Effector memory CD4-positive, alpha-beta T cell (primary cell): ENCODE data around the gene RAD23B.

Experiments
- DNase-seq, 3 donors: peaks; one replicate each; pipeline ENCODE4 v3.0.0-alpha.2; 2020
- H3K27ac ChIP-seq: 2 replicates; pipeline ENCODE4 v1.7.0; 2013; ENCODE audit warnings: mild to moderate bottlenecking, low read length, moderate library complexity; ENCODE audit not compliant: insufficient read depth, poor library complexity, severe bottlenecking
- H3K27me3 ChIP-seq: replicated peaks from 2 replicates; pipeline ENCODE4 v1.7.0; 2013; ENCODE audit warnings: mild to moderate bottlenecking, low read length; ENCODE audit not compliant: insufficient read depth, control insufficient read depth, poor library complexity, severe bottlenecking
- H3K36me3 ChIP-seq: 2 replicates; pipeline ENCODE4 v1.7.0; 2013; ENCODE audit warnings: mild to moderate bottlenecking, low read length, moderate library complexity; ENCODE audit not compliant: control insufficient read depth, insufficient read depth
- H3K4me1 ChIP-seq: 2 replicates; pipeline ENCODE4 v1.7.0; 2013; ENCODE audit warnings: low read length, mild to moderate bottlenecking; ENCODE audit not compliant: control insufficient read depth, insufficient read depth, poor library complexity, severe bottlenecking
- H3K4me3 ChIP-seq: 2 replicates; pipeline ENCODE4 v1.7.0; 2013; ENCODE audit warnings: low read length, low read depth, mild to moderate bottlenecking; ENCODE audit not compliant: insufficient read depth, poor library complexity, severe bottlenecking
- H3K9me3 ChIP-seq: 2 replicates; pipeline ENCODE4 v1.7.0; 2013; ENCODE audit warnings: mild to moderate bottlenecking, low read length, moderate library complexity; ENCODE audit not compliant: control insufficient read depth

The RAD23B gene

GRCh38 chr9:107269254-107269653 lies 13.8 kb upstream of the RAD23B start:
- Histone ChIP-seq H3K27ac (no peak overlapping the region), H3K4me1 (no peaks in the 10 kb centered on the region), H3K27me3 (peaks cover 5% of the 10 kb centered on the region), H3K9me3 (peaks cover 4% of the 10 kb centered on the region), H3K4me3 (no peak overlapping the region), H3K36me3 (no peaks in the 10 kb centered on the region)
- DNase-seq = no peak

- Histone ChIP-seq H3K36me3 (no peaks in the 10 kb centered on the region), H3K4me1 (no peaks in the 10 kb centered on the region), H3K4me3 (no peak overlapping the region), H3K27ac (no peak overlapping the region), H3K9me3 (peaks cover 4% of the 10 kb centered on the region), H3K27me3 (peaks cover 5% of the 10 kb centered on the region)
- DNase-seq = no peak
These were observed 13.4 kb upstream of the RAD23B start for GRCh38 chr9:107269681-107270080.

- H3K27ac ChIP-seq = no peak overlapping the region
- H3K27me3 ChIP-seq = peaks cover 5% of the 10 kb centered on the region
- H3K4me3 ChIP-seq = no peak overlapping the region
- H3K9me3 ChIP-seq = peaks cover 4% of the 10 kb centered on the region
- H3K4me1 ChIP-seq = no peaks in the 10 kb centered on the region
- H3K36me3 ChIP-seq = no peaks in the 10 kb centered on the region
- no peak for DNase-seq
These were observed 13.0 kb upstream of the RAD23B start for GRCh38 chr9:107270082-107270481.

GRCh38 chr9:107270580-107270979 lies 12.5 kb upstream of the RAD23B start:
- Histone ChIP-seq H3K27me3 (peaks cover 5% of the 10 kb centered on the region), H3K4me3 (no peak overlapping the region), H3K9me3 (no peaks in the 10 kb centered on the region), H3K36me3 (no peaks in the 10 kb centered on the region), H3K4me1 (no peaks in the 10 kb centered on the region), H3K27ac (no peak overlapping the region)
- DNase-seq = no peak

- Histone ChIP-seq H3K4me3 (no peak overlapping the region), H3K27me3 (peaks cover 5% of the 10 kb centered on the region), H3K36me3 (no peaks in the 10 kb centered on the region), H3K27ac (no peak overlapping the region), H3K9me3 (no peaks in the 10 kb centered on the region), H3K4me1 (no peaks in the 10 kb centered on the region)
- no peak for DNase-seq
These were observed 9.4 kb upstream of the RAD23B start for GRCh38 chr9:107273634-107274033.

- H3K4me1 ChIP-seq = no peaks in the 10 kb centered on the region
- no peaks in the 10 kb centered on the region for H3K9me3 ChIP-seq
- H3K27ac ChIP-seq = no peak overlapping the region
- no peaks in the 10 kb centered on the region for H3K36me3 ChIP-seq
- no peak overlapping the region for H3K4me3 ChIP-seq
- H3K27me3 ChIP-seq = peaks cover 5% of the 10 kb centered on the region
- DNase-seq = no peak
These were observed 9.0 kb upstream of the RAD23B start for GRCh38 chr9:107274096-107274495.

- DNase-seq = no peak
- Histone ChIP-seq H3K9me3 (no peaks in the 10 kb centered on the region), H3K36me3 (no peaks in the 10 kb centered on the region), H3K27me3 (peaks cover 5% of the 10 kb centered on the region), H3K4me1 (no peaks in the 10 kb centered on the region), H3K27ac (no peak overlapping the region), H3K4me3 (no peak overlapping the region)
These were observed 8.1 kb upstream of the RAD23B start for GRCh38 chr9:107274953-107275422.

GRCh38 chr9:107275530-107275929 lies 7.5 kb upstream of the RAD23B start:
- H3K36me3 ChIP-seq = no peaks in the 10 kb centered on the region
- H3K4me3 ChIP-seq = no peak overlapping the region
- DNase-seq = no peak
- no peaks in the 10 kb centered on the region for H3K4me1 ChIP-seq
- H3K9me3 ChIP-seq = no peaks in the 10 kb centered on the region
- peaks cover 5% of the 10 kb centered on the region for H3K27me3 ChIP-seq
- H3K27ac ChIP-seq = no peak overlapping the region

- Histone ChIP-seq H3K36me3 (no peaks in the 10 kb centered on the region), H3K27ac (no peak overlapping the region), H3K4me3 (no peak overlapping the region), H3K27me3 (peaks cover 5% of the 10 kb centered on the region), H3K9me3 (no peaks in the 10 kb centered on the region), H3K4me1 (no peaks in the 10 kb centered on the region)
- DNase-seq = no peak
These were observed 5.9 kb upstream of the RAD23B start for GRCh38 chr9:107276966-107277710.

- Histone ChIP-seq H3K27ac (no peak overlapping the region), H3K36me3 (no peaks in the 10 kb centered on the region), H3K4me3 (no peak overlapping the region), H3K9me3 (no peaks in the 10 kb centered on the region), H3K4me1 (no peaks in the 10 kb centered on the region), H3K27me3 (peaks cover 5% of the 10 kb centered on the region)
- no peak for DNase-seq
These were observed 5.3 kb upstream of the RAD23B start for GRCh38 chr9:107277801-107278200.
